Esophagus muscularis mucosa (tissue), 4 donors: ENCODE measurements around the gene RER1.

Experiments used
- CTCF ChIP-seq, 3 experiments: fragments of 200-600 bp in 2 of 3; fragments of 450-650 bp in 1 of 3; sonication (generic) in 2 of 3; IDR thresholded peaks; one replicate each; pipeline ENCODE4 v1.5.1; 2017 to 2019; ENCODE audit warnings: antibody characterized with exemption in 3 of 3, mild to moderate bottlenecking in 2 of 3, moderate library complexity in 1 of 3
- EP300 ChIP-seq: sonication (generic); formaldehyde crosslinking; IDR thresholded peaks from one replicate; pipeline ENCODE4 v1.6.1; 2017; ENCODE audit warnings: antibody characterized with exemption
- POLR2A ChIP-seq: fragments of 450-650 bp; IDR thresholded peaks from one replicate; pipeline ENCODE4 v1.6.1; 2017; ENCODE audit warnings: antibody characterized with exemption, moderate library complexity, mild to moderate bottlenecking, low read depth
- POLR2AphosphoS5 ChIP-seq, 2 donors: sonication (generic); formaldehyde crosslinking; IDR thresholded peaks; one replicate each; pipeline ENCODE4 v1.6.1; 2017; ENCODE audit warnings: antibody characterized with exemption in 2 of 2

- TF ChIP-seq CTCF (IDR thresholded peaks at IDR 0.05) (no peak), POLR2A (no peak), EP300 (no peak), POLR2AphosphoS5 (IDR thresholded peaks at IDR 0.05) (no peak)
Measured at GRCh38 chr1:2405588-2406295, 14.1 kb downstream of the RER1 start.
